Naive thymus-derived CD4-positive, alpha-beta T cell (primary cell): ENCODE data around the gene UBN2. TPM values are rescaled to one million over a fixed set of nuclear protein-coding genes. Genes with fewer than 3 reads are reported as not detected.

ENCODE experiments used
- ATAC-seq: fragments of 150-1000 bp; cut with Tn5 transposase; 2 replicates; pipeline ENCODE4 v1.10.0; 2021; ENCODE audit warnings: mild to moderate bottlenecking, moderate library complexity
- CTCF ChIA-PET: fragments of 350-600 bp; sonication (Branson Sonifier 250); formaldehyde crosslinking; loops from one replicate; lab custom pipeline; 2021; ENCODE audit warnings: antibody characterized with exemption; lab: Charles Lee
- POLR2A ChIA-PET: fragments of 350-600 bp; sonication (Branson Sonifier 250); formaldehyde crosslinking; loops from one replicate; lab custom pipeline; 2021; ENCODE audit warnings: antibody characterized with exemption, inconsistent platforms; lab: Charles Lee
- DNase-seq, 9 donors: peaks; one replicate each; pipeline versions ENCODE4 v3.0.0 to v3.0.0-alpha.2; 2020 to 2022; ENCODE audit warnings: mixed read lengths in 1 of 9
- H3K27ac ChIP-seq: one replicate; pipeline ENCODE4 v1.7.0; 2013; ENCODE audit warnings: mild to moderate bottlenecking, low read depth, low read length, moderate library complexity
- H3K27me3 ChIP-seq, 2 donors: one replicate each; pipeline ENCODE4 v1.7.0; 2013; ENCODE audit warnings: low read length in 2 of 2, mild to moderate bottlenecking in 2 of 2, moderate library complexity in 2 of 2; ENCODE audit not compliant: control insufficient read depth in 2 of 2, insufficient read depth in 2 of 2
- H3K36me3 ChIP-seq, 3 experiments: 1 replicate in 2 of 3; 2 replicates in 1 of 3; pipeline ENCODE4 v1.7.0; 2013; ENCODE audit warnings: low read length in 3 of 3, mild to moderate bottlenecking in 3 of 3, moderate library complexity in 1 of 3; ENCODE audit not compliant: insufficient read depth in 3 of 3, control insufficient read depth in 2 of 3
- H3K4me1 ChIP-seq, 2 donors: one replicate each; pipeline ENCODE4 v1.7.0; 2013; ENCODE audit warnings: low read length in 2 of 2, mild to moderate bottlenecking in 2 of 2, moderate library complexity in 1 of 2; ENCODE audit not compliant: control insufficient read depth in 2 of 2, insufficient read depth in 2 of 2
- H3K4me3 ChIP-seq: 2 replicates; pipeline ENCODE4 v1.7.0; 2013; ENCODE audit warnings: mild to moderate bottlenecking, low read length
- H3K9me3 ChIP-seq, 3 experiments: 1 replicate in 2 of 3; 2 replicates in 1 of 3; pipeline ENCODE4 v1.7.0; 2013; ENCODE audit warnings: low read length in 3 of 3; ENCODE audit not compliant: control insufficient read depth in 2 of 3
- H3K27ac Mint-ChIP-seq, 9 donors: one replicate each; pipeline ENCODE4 v1.8.0; 2020 to 2022; ENCODE audit warnings: mixed read lengths in 9 of 9, mild to moderate bottlenecking in 8 of 9, moderate library complexity in 5 of 9, inconsistent platforms in 2 of 9
- H3K27me3 Mint-ChIP-seq, 5 donors: one replicate each; pipeline ENCODE4 v1.8.0; 2021 to 2022; ENCODE audit warnings: mixed read lengths in 5 of 5, mild to moderate bottlenecking in 1 of 5
- H3K36me3 Mint-ChIP-seq, 5 donors: one replicate each; pipeline ENCODE4 v1.8.0; 2020 to 2022; ENCODE audit warnings: mixed read lengths in 5 of 5, mild to moderate bottlenecking in 3 of 5, inconsistent platforms in 1 of 5
- H3K4me1 Mint-ChIP-seq, 7 donors: one replicate each; pipeline ENCODE4 v1.8.0; 2020 to 2022; ENCODE audit warnings: mixed read lengths in 7 of 7, mild to moderate bottlenecking in 3 of 7, inconsistent platforms in 1 of 7
- H3K4me3 Mint-ChIP-seq, 10 donors: one replicate each; pipeline ENCODE4 v1.8.0; 2020 to 2022; ENCODE audit warnings: mild to moderate bottlenecking in 10 of 10, mixed read lengths in 10 of 10, moderate library complexity in 6 of 10, inconsistent platforms in 2 of 10
- H3K9me3 Mint-ChIP-seq, 11 donors: one replicate each; pipeline ENCODE4 v1.8.0; 2020 to 2022; ENCODE audit warnings: mixed read lengths in 11 of 11, mild to moderate bottlenecking in 4 of 11, inconsistent platforms in 1 of 11, moderate library complexity in 1 of 11
- intact Hi-C, 2 donors: fragments of 100-400 bp; cut with micrococcal nuclease; formaldehyde crosslinking; loops; one replicate each; pipeline ENCODE4 v1.15.1; 2023
- polyA plus RNA-seq, 2 donors: library from polyadenylated mRNA; unstranded; fragments of 300-500 nt; fragmentation: Illumina TruSeq; gene quantifications; one replicate each; pipeline ENCODE4 v1.2.3, GENCODE V29; 2021
- total RNA-seq, 6 experiments: library from RNA in 5 of 6; stranded (reverse) in 5 of 6; gene quantifications; 1 replicate in 5 of 6; 2 replicates in 1 of 6; pipeline ENCODE4 v1.2.3 and lab custom pipeline; 2021 to 2026

The UBN2 gene
- total RNA-seq (10 to 100 TPM; 16.2 to 31.2 (median 20.5) TPM), polyA plus RNA-seq (1 to 10 TPM; 1.1 to 2.7 TPM), total RNA-seq (lab: John Stamatoyannopoulos, UW) (44.7 reads per million, percentile 69 among the genes with 10 or more reads in this experiment)

GRCh38 chr7:139230774-139231512 is at the start of gene UBN2:
Gene UBN2, plus strand, starts transcription at chr7:139231237. Its CDS starts 248 bp downstream, at chr7:139231485.
- H3K36me3 ChIP-seq: peaks cover 0 to 6% (median 0%) of the 10 kb centered on the region in 3 experiments
- POLR2A ChIA-PET: interaction anchor here (1.4 to 2.9 kb wide), 3 partner anchors 97 to 183 kb away, joined by 4 to 10 read pairs (median 5); partner anchors contain the start of gene LUC7L2
- H3K27ac ChIP-seq: peak within 1 kb of the TSS; percentile 85
- no peaks in the 10 kb centered on the region for H3K27me3 ChIP-seq
- ATAC-seq (peak; percentile 86), DNase-seq (peak; percentile 68 to 91 (median 76))
- H3K9me3 ChIP-seq: no peaks in the 10 kb centered on the region
- Mint-ChIP-seq H3K27ac (peak within 1 kb of the TSS; percentile 93 to 98 (median 96)), H3K36me3 (peaks cover 0 to 4% (median 0%) of the 10 kb centered on the region in 5 donors), H3K4me1 (peaks cover 24 to 33% (median 29%) of the 10 kb centered on the region in 7 donors), H3K27me3 (peaks cover 0 to 36% (median 5%) of the 10 kb centered on the region in 5 donors), H3K9me3 (no peaks in the 10 kb centered on the region), H3K4me3 (peak within 1 kb of the TSS; percentile 96 to 100 (median 99))
- intact Hi-C loops: loop anchor here (1.0 to 10.0 kb wide), 17 partner anchors 98 to 1784 kb away; partner anchors contain the start of genes LUC7L2 (in 2 of the 2), ZC3HAV1 (in 2 of the 2), BRAF (in 1 of the 2) and HIPK2 (in 1 of the 2)
- peak within 1 kb of the TSS; percentile 77 for H3K4me3 ChIP-seq
- CTCF ChIA-PET: no interaction called here
- H3K4me1 ChIP-seq: no peaks in the 10 kb centered on the region

- ChIA-PET POLR2A (no interaction called here), CTCF (no interaction called here)
- ATAC-seq (no peak), DNase-seq (no peak)
- Histone ChIP-seq H3K4me1 (no peaks in the 10 kb centered on the region), H3K27ac (no peak overlapping the region), H3K9me3 (no peaks in the 10 kb centered on the region), H3K36me3 (no peaks in the 10 kb centered on the region), H3K4me3 (no peak overlapping the region), H3K27me3 (no peaks in the 10 kb centered on the region)
- intact Hi-C loops: no loop called here
- Mint-ChIP-seq H3K9me3 (no peaks in the 10 kb centered on the region), H3K4me3 (no peak overlapping the region), H3K36me3 (peaks cover 0 to 24% (median 16%) of the 10 kb centered on the region in 5 donors), H3K27ac (no peak overlapping the region), H3K27me3 (no peaks in the 10 kb centered on the region), H3K4me1 (peaks cover 0 to 4% (median 3%) of the 10 kb centered on the region in 7 donors)
These were observed 49.6 kb upstream of the UBN2 start for GRCh38 chr7:139181404-139181803.

- Mint-ChIP-seq H3K27ac (no peak overlapping the region), H3K36me3 (peaks cover 0 to 24% (median 16%) of the 10 kb centered on the region in 5 donors), H3K27me3 (no peaks in the 10 kb centered on the region), H3K4me1 (peaks cover 0 to 4% (median 3%) of the 10 kb centered on the region in 7 donors), H3K4me3 (no peak overlapping the region), H3K9me3 (no peaks in the 10 kb centered on the region)
- no peaks in the 10 kb centered on the region for H3K9me3 ChIP-seq
- intact Hi-C loops: no loop called here
- CTCF ChIA-PET: interaction anchor here (0.7 kb wide), 1 partner anchor 296 kb away, joined by 3 read pairs; no protein-coding TSS in a partner anchor
- no peak overlapping the region for H3K4me3 ChIP-seq
- H3K27ac ChIP-seq: no peak overlapping the region
- H3K27me3 ChIP-seq: no peaks in the 10 kb centered on the region
- POLR2A ChIA-PET: no interaction called here
- H3K36me3 ChIP-seq: no peaks in the 10 kb centered on the region
- no peak for ATAC-seq
- DNase-seq: no peak
- no peaks in the 10 kb centered on the region for H3K4me1 ChIP-seq
These were observed 48.7 kb upstream of the UBN2 start for GRCh38 chr7:139182363-139182762.

GRCh38 chr7:139183251-139183650 is 47.8 kb upstream of the UBN2 start:
- Histone ChIP-seq H3K9me3 (no peaks in the 10 kb centered on the region), H3K36me3 (no peaks in the 10 kb centered on the region), H3K27ac (no peak overlapping the region), H3K27me3 (no peaks in the 10 kb centered on the region), H3K4me3 (no peak overlapping the region), H3K4me1 (no peaks in the 10 kb centered on the region)
- CTCF ChIA-PET: no interaction called here
- POLR2A ChIA-PET: no interaction called here
- DNase-seq (no peak), ATAC-seq (no peak)
- H3K27ac Mint-ChIP-seq: no peak overlapping the region
- H3K9me3 Mint-ChIP-seq: no peaks in the 10 kb centered on the region
- peaks cover 0 to 4% (median 3%) of the 10 kb centered on the region in 7 donors for H3K4me1 Mint-ChIP-seq
- H3K27me3 Mint-ChIP-seq: no peaks in the 10 kb centered on the region
- intact Hi-C loops: no loop called here
- H3K4me3 Mint-ChIP-seq: no peak overlapping the region
- H3K36me3 Mint-ChIP-seq: peaks cover 0 to 24% (median 16%) of the 10 kb centered on the region in 5 donors

- H3K9me3 Mint-ChIP-seq: no peaks in the 10 kb centered on the region
These were observed 47.1 kb upstream of the UBN2 start for GRCh38 chr7:139183878-139184338.

GRCh38 chr7:139186146-139186545 is 44.9 kb upstream of the UBN2 start:
- Histone ChIP-seq H3K27me3 (no peaks in the 10 kb centered on the region), H3K4me1 (no peaks in the 10 kb centered on the region), H3K4me3 (no peak overlapping the region), H3K9me3 (no peaks in the 10 kb centered on the region), H3K27ac (no peak overlapping the region), H3K36me3 (no peaks in the 10 kb centered on the region)
- Mint-ChIP-seq H3K4me1 (peaks cover 0 to 4% (median 3%) of the 10 kb centered on the region in 7 donors), H3K27me3 (no peaks in the 10 kb centered on the region), H3K27ac (no peak overlapping the region), H3K4me3 (no peak overlapping the region), H3K36me3 (peaks cover 0 to 31% (median 10%) of the 10 kb centered on the region in 5 donors), H3K9me3 (no peaks in the 10 kb centered on the region)
- no peak for DNase-seq
- POLR2A ChIA-PET: no interaction called here
- intact Hi-C loops: no loop called here
- CTCF ChIA-PET: no interaction called here
- no peak for ATAC-seq

More at GRCh38 chr7:139183878-139184338, 47.1 kb upstream of the UBN2 start:
- Mint-ChIP-seq H3K4me3 (no peak overlapping the region), H3K27me3 (no peaks in the 10 kb centered on the region), H3K4me1 (peaks cover 0 to 4% (median 3%) of the 10 kb centered on the region in 7 donors), H3K27ac (no peak overlapping the region), H3K36me3 (peaks cover 0 to 24% (median 16%) of the 10 kb centered on the region in 5 donors)
- no peaks in the 10 kb centered on the region for H3K9me3 ChIP-seq
- H3K27me3 ChIP-seq: no peaks in the 10 kb centered on the region
- DNase-seq (no peak), ATAC-seq (peak; percentile 31)
- intact Hi-C loops: no loop called here
- H3K36me3 ChIP-seq: no peaks in the 10 kb centered on the region
- no peak overlapping the region for H3K27ac ChIP-seq
- ChIA-PET POLR2A (no interaction called here), CTCF (no interaction called here)
- H3K4me1 ChIP-seq: no peaks in the 10 kb centered on the region
- no peak overlapping the region for H3K4me3 ChIP-seq
